Glutamatergic neuron (in vitro differentiated cells): ENCODE data around the gene CRYL1. TPM values are rescaled to one million over a fixed set of nuclear protein-coding genes. Genes with fewer than 3 reads are reported as not detected.

ENCODE experiments used
- DNase-seq: peaks from one replicate; pipeline ENCODE4 v3.0.0; 2022
- H3K27ac Mint-ChIP-seq: one replicate; pipeline ENCODE4 v1.8.0; 2020; ENCODE audit warnings: mild to moderate bottlenecking, mixed read lengths, inconsistent platforms; ENCODE audit not compliant: unreplicated experiment
- H3K27me3 Mint-ChIP-seq: one replicate; pipeline ENCODE4 v1.8.0; 2020; ENCODE audit warnings: mild to moderate bottlenecking, moderate library complexity, mixed read lengths, inconsistent platforms; ENCODE audit not compliant: unreplicated experiment
- H3K36me3 Mint-ChIP-seq: one replicate; pipeline ENCODE4 v1.8.0; 2020; ENCODE audit warnings: mild to moderate bottlenecking, mixed read lengths, inconsistent platforms; ENCODE audit not compliant: unreplicated experiment
- H3K4me1 Mint-ChIP-seq: one replicate; pipeline ENCODE4 v1.8.0; 2020; ENCODE audit warnings: mild to moderate bottlenecking, low read depth, mixed read lengths, inconsistent platforms; ENCODE audit not compliant: unreplicated experiment
- H3K4me3 Mint-ChIP-seq: one replicate; pipeline ENCODE4 v1.8.0; 2020; ENCODE audit warnings: mild to moderate bottlenecking, mixed read lengths, inconsistent platforms; ENCODE audit not compliant: unreplicated experiment
- H3K9me3 Mint-ChIP-seq: one replicate; pipeline ENCODE4 v1.8.0; 2020; ENCODE audit warnings: mild to moderate bottlenecking, moderate library complexity, mixed read lengths, inconsistent platforms; ENCODE audit not compliant: unreplicated experiment
- total RNA-seq: library from RNA; stranded (reverse); fragmentation: NEBNext Ultra II Directional; extraction: Animal tissue kit (Norgen Biotek cat#: 25700); gene quantifications from one replicate; pipeline ENCODE4 v1.2.1, GENCODE V29; 2021; ENCODE audit not compliant: unreplicated experiment
- TF ChIP-seq, protein P1 (sequence below): fragments of 200-600 bp; sonication (generic); IDR thresholded peaks from one replicate; pipeline ENCODE4 v1.5.0; 2021; ENCODE audit not compliant: partially characterized antibody, unreplicated experiment

Gene CRYL1
- total RNA-seq, 1 donor from 2014 or later, result 1.1 TPM

DNA sequence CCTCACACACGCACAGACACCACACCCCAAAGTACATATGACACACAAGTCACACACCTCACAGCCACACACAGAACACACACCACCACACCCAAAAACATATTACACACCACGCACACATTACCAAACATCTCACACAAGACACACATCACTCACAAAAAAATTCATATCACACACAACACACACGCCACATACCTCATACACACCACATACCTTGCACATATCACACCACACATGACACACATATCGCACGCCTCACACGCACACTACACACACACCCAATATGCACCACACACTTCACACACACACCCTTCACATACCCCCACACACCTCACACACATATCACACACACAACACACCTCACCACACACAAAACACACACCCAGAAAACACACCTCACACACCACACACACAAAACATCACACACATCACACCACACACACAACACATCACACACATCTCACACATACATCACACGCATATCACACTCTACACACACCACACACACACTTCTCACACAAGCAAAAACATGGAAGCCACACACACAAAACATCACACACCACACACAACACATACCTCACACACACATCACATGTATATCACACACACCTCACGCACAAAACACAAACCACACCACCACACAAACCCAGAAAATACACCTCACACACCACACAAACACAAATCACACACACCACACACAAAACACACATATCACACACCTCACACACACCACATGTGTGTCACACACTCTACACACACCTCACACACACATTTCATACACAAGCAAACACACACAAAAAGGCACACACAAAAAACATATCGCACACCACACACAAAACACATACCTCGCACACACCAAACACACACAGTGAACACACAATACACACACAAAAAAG lies 132.1 kb downstream of the CRYL1 start:
- TF ChIP-seq, protein P1, sequence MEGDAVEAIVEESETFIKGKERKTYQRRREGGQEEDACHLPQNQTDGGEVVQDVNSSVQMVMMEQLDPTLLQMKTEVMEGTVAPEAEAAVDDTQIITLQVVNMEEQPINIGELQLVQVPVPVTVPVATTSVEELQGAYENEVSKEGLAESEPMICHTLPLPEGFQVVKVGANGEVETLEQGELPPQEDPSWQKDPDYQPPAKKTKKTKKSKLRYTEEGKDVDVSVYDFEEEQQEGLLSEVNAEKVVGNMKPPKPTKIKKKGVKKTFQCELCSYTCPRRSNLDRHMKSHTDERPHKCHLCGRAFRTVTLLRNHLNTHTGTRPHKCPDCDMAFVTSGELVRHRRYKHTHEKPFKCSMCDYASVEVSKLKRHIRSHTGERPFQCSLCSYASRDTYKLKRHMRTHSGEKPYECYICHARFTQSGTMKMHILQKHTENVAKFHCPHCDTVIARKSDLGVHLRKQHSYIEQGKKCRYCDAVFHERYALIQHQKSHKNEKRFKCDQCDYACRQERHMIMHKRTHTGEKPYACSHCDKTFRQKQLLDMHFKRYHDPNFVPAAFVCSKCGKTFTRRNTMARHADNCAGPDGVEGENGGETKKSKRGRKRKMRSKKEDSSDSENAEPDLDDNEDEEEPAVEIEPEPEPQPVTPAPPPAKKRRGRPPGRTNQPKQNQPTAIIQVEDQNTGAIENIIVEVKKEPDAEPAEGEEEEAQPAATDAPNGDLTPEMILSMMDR, result no peak
- Mint-ChIP-seq H3K4me1 (no peaks in the 10 kb centered on the region), H3K4me3 (no peak overlapping the region), H3K36me3 (peaks cover 6% of the 10 kb centered on the region), H3K27me3 (peaks cover 7% of the 10 kb centered on the region), H3K27ac (no peak overlapping the region), H3K9me3 (peaks cover 1% of the 10 kb centered on the region)
- DNase-seq, result no peak

DNA sequence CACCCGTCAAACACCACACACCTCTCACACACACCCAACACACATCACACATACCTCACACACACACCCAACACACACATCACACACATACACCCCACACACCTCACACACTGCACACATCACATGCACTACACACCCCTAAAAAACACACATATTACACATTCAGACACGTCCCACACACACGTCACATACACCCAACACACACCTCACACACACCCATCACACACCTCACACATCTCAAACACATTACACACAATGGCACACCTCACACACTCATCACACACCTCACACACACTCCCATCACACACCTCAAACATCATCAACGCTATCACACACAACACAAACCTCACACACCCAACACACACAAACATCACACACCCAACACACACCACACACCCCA lies 133.1 kb downstream of the CRYL1 start:
- TF ChIP-seq, protein P1, result no peak
- peaks cover 7% of the 10 kb centered on the region for H3K27me3 Mint-ChIP-seq
- peaks cover 1% of the 10 kb centered on the region for H3K9me3 Mint-ChIP-seq
- no peak for DNase-seq
- no peak overlapping the region for H3K27ac Mint-ChIP-seq
- no peak overlapping the region for H3K4me3 Mint-ChIP-seq
- peaks cover 6% of the 10 kb centered on the region for H3K36me3 Mint-ChIP-seq
- no peaks in the 10 kb centered on the region for H3K4me1 Mint-ChIP-seq

DNA sequence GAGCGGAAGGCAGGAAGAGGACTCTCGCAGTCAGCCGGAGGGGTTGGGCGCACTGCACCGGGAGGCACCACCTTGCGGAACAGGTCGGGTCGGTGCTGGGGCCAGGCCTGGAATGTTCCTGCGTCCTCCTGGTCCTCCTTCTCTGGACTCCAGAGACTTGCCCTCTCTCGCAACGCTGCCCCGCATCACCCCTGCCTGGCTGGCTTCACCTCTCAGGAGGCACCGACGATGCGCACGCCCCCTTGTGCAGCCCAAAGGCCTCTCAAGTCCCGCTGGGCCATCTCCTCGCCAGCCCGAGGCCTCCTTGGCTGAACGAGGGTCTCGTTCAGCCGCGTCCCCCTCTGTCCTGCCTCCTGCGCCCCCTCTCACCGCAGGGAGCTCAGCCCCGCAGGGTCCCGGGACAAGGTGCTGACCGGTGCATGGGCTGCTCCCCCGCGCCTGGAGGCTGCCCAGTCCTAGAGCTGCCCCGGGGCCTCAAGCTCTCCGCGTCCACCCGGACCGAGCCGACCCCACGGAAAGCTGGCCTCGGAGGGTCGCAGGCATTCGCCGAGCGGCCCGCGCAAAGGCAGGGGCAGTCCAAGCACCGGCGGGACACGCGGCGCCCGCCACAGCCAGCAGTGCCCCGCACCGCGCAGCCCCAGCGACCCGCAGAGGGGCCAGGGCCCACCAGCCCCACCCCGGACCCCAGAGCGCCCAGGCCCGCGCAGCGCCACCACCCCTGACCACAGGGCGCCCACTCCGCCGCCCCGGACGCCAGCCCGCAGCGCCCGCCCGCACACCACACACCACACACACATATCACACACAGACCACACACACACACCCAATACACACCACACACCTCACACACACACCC lies 133.8 kb downstream of the CRYL1 start:
- Mint-ChIP-seq H3K27me3 (peaks cover 6% of the 10 kb centered on the region), H3K4me3 (no peak overlapping the region)
- DNase-seq, result peak; percentile 35

DNA sequence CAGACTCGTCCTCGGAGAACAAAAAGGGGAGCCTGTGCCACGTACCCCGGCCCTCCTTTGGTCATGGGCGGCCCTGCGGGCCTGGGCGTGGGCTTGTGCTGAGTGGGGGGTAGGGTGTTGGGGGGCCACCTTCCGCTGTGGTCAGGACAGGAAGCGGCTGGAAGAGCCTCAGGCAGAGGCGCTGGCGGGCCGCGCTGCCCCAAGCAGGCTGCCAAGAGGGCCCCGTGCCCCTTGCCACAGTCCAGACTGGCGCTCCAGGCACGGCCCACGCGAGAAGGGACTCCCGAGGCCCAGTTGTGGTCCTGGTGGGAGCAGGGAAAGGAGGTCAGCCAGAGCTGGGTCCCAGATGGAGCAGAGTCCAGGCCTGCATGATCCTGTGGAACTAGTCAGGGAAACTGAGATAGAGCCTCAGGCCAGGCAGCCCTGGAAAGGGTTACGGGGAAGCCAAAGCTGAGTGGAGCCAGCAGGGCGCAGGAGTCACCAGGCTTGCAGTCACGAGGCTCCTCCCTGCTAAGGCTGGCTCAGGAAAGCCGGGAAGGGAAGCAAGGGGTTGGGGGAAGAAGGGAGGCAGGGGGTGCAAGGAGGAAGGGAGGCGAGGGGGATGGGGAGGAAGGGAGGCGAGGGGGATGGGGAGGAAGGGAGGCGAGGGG lies 135.0 kb downstream of the CRYL1 start:
- Mint-ChIP-seq H3K4me3 (no peak overlapping the region), H3K27me3 (no peaks in the 10 kb centered on the region), H3K27ac (no peak overlapping the region), H3K9me3 (peaks cover 1% of the 10 kb centered on the region), H3K36me3 (no peaks in the 10 kb centered on the region), H3K4me1 (no peaks in the 10 kb centered on the region)
- DNase-seq, result no peak
- TF ChIP-seq, protein P1, result no peak

More for the DNA sequence above, 133.8 kb downstream of the CRYL1 start:
- Mint-ChIP-seq H3K9me3 (peaks cover 1% of the 10 kb centered on the region), H3K36me3 (peaks cover 4% of the 10 kb centered on the region), H3K4me1 (no peaks in the 10 kb centered on the region), H3K27ac (no peak overlapping the region)
- TF ChIP-seq, protein P1, result no peak
